ENCODE measurements around the gene NRSN2. TPM values are rescaled to one million over a fixed set of nuclear protein-coding genes. Genes with fewer than 3 reads are reported as not detected.
A peak's percentile ranks its signal among the peaks of the same experiment; 100 is the strongest.

Gene NRSN2
- total and polyA plus RNA-seq, 2 donors (not counting 1 experiment from before 2014, with no cell fraction given) = 5.0 to 8.6 TPM

GRCh38 chr20:362271-363254, 15.7 kb downstream of the NRSN2 start:
- no peaks in the 10 kb centered on the region for H3K27me3 ChIP-seq (replicated peaks in 1 of 4; ENCODE audit: control extremely low read depth in 1 of 4, control insufficient read depth in 3 of 4, insufficient read depth in 4 of 4, low read length in 3 of 4)
- H3K4me3 ChIP-seq (ENCODE audit: control extremely low read depth in 1 of 5, extremely low read depth in 1 of 5, insufficient read depth in 1 of 5, low read depth in 2 of 5, low read length in 4 of 5) = no peak overlapping the region
- peaks cover 30% of the 10 kb centered on the region for H3K4me1 Mint-ChIP-seq
- H3K9ac ChIP-seq (ENCODE audit: low read length) = no peak overlapping the region
- H3K4me1 ChIP-seq (ENCODE audit: control insufficient read depth in 2 of 2, insufficient read depth in 2 of 2, low read length in 2 of 2) = peaks cover 17 to 26% of the 10 kb centered on the region in 2 donors
- CTCF ChIA-PET = interaction anchor here (0.8 to 3.0 kb wide), 4 partner anchors 8 to 115 kb away, joined by 3 to 24 read pairs (median 4); no protein-coding TSS in a partner anchor
- ATAC-seq (ENCODE audit: low read depth) (peak; percentile 33), DNase-seq (no peak)
- H3K27ac Mint-ChIP-seq = peak overlapping the region; percentile 43
- intact Hi-C loops (cut with micrococcal nuclease) = no loop called here
- no peak overlapping the region for H3K27ac ChIP-seq (ENCODE audit: low read length in 2 of 2)
- no peaks in the 10 kb centered on the region for H3K79me2 ChIP-seq (ENCODE audit: control insufficient read depth, insufficient read depth, low read length)
- H4K20me1 ChIP-seq (ENCODE audit: control insufficient read depth, insufficient read depth, low read length, poor library complexity, severe bottlenecking) = no peaks in the 10 kb centered on the region
- POLR2A ChIA-PET = interaction anchor here (0.7 to 1.5 kb wide), 3 partner anchors 18 to 38 kb away, joined by 3 to 5 read pairs (median 4); partner anchors contain the start of gene TRIB3
- TF ChIP-seq CTCF (IDR thresholded peaks at IDR 0.05) = no peak
- no peak for TF ChIP-seq EZH2 (IDR thresholded peaks at IDR 0.05; ENCODE audit: borderline replicate concordance, insufficient read depth, low read depth, low read length, poor library complexity, severe bottlenecking)
- H2AFZ ChIP-seq (ENCODE audit: insufficient read depth, low read depth, low read length, poor library complexity, severe bottlenecking) = no peak overlapping the region
- H3K4me3 Mint-ChIP-seq = no peak overlapping the region
- no peaks in the 10 kb centered on the region for H3K36me3 ChIP-seq (replicated peaks in 1 of 2; ENCODE audit: control extremely low read depth in 1 of 2, control insufficient read depth in 1 of 2, extremely low read depth in 1 of 2, insufficient read depth in 2 of 2, low read length in 1 of 2)
- peaks cover 4% of the 10 kb centered on the region for H3K27me3 Mint-ChIP-seq
- peak overlapping the region; percentile 38 for H3K4me2 ChIP-seq (replicated peaks; ENCODE audit: low read depth, low read length, poor library complexity, severe bottlenecking)
- no peaks in the 10 kb centered on the region for H3K9me3 ChIP-seq (ENCODE audit: control extremely low read depth in 1 of 3, control insufficient read depth in 2 of 3, insufficient read depth in 1 of 3, low read length in 2 of 3)
- 62% methylated on average over 9 of the region's 13 CpGs for WGBS (ENCODE audit: insufficient coverage)
- H3K9me3 Mint-ChIP-seq (ENCODE audit: insufficient read depth) = no peaks in the 10 kb centered on the region
